ENCODE results near the gene TMC1.

Gene TMC1

DNA sequence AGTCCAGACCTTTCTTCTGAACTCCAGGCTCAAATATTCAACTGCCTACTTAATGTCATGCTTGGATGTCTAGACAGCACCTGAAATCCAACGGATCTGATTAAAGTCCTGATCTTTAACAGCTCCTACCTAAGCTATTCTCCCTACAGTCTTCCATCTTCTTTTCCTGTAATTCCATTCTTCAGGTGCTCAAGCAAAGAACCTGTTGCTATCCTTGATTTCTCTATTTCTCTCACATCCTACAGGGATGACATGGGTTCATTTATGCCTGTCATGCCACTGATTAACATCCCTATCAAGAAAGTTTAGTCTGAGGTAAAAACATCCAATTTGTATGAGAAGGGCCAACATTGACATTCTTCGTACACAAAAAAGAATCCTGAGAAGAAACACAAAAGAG is 163.2 kb downstream of the TMC1 start:
- H3K4me3 ChIP-seq (ENCODE audit: low read depth, low read length) = no peak overlapping the region
- TF ChIP-seq, protein P1, sequence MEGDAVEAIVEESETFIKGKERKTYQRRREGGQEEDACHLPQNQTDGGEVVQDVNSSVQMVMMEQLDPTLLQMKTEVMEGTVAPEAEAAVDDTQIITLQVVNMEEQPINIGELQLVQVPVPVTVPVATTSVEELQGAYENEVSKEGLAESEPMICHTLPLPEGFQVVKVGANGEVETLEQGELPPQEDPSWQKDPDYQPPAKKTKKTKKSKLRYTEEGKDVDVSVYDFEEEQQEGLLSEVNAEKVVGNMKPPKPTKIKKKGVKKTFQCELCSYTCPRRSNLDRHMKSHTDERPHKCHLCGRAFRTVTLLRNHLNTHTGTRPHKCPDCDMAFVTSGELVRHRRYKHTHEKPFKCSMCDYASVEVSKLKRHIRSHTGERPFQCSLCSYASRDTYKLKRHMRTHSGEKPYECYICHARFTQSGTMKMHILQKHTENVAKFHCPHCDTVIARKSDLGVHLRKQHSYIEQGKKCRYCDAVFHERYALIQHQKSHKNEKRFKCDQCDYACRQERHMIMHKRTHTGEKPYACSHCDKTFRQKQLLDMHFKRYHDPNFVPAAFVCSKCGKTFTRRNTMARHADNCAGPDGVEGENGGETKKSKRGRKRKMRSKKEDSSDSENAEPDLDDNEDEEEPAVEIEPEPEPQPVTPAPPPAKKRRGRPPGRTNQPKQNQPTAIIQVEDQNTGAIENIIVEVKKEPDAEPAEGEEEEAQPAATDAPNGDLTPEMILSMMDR (IDR thresholded peaks at IDR 0.05; ENCODE audit: low read depth, low read length, missing control alignments) = no peak
- DNase-seq (ENCODE audit: low read depth) = no peak
- in situ Hi-C loops (cut with HindIII; ENCODE audit: low sequenced_read_pairs) = no loop called here

DNA sequence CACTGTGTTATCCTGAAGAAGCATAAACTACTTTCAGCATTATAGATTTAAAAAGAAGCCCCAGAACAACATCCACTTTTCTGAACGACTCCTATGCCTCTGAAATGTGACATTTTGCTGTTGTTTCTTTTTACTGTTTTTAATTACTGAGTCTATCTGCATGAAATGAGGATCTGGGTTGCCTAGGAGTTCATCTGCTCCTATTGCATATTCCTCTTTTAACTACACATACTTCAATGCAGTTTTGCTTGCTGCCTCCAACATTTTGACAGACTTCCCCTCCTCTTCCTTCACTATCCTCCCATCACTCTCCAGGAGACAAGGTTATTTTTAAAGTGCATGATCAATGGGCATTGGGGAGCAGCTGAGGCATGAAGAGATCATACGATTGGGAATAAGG is 164.5 kb downstream of the TMC1 start:
- TF ChIP-seq, protein P1 (IDR thresholded peaks at IDR 0.05; ENCODE audit: low read depth, low read length, missing control alignments) = no peak
- no peak for DNase-seq (ENCODE audit: low read depth)
- in situ Hi-C loops (cut with HindIII; ENCODE audit: low sequenced_read_pairs) = no loop called here

GRCh38 chr9:72687331-72687730 is 165.9 kb downstream of the TMC1 start:
- in situ Hi-C loops (cut with HindIII; ENCODE audit: low sequenced_read_pairs) = no loop called here

More for the DNA sequence above, 164.5 kb downstream of the TMC1 start:
- no peak overlapping the region for H3K4me3 ChIP-seq (ENCODE audit: low read depth, low read length)

DNA sequence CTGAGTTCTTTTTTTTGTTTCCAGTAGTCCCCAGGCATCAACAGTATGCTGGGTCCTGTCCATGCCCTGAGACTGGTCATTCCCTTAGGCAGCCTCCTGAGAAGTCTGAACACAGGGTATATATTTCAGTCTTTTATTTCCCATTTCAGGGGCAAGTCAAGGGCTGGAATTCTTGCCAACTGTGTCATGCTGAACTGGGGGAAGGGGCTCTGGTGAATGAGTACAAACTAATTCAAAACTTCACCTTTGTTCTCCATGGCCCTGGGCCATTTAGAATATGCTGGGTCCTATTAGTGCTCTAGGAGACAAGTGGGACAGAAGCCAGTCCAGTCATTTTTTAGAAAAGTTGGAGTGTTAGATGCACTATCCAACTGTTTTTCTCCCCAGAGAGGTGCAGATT is 170.3 kb downstream of the TMC1 start:
- no peak for DNase-seq (ENCODE audit: low read depth)
- TF ChIP-seq, protein P1 (IDR thresholded peaks at IDR 0.05; ENCODE audit: low read depth, low read length, missing control alignments) = no peak
- no peak overlapping the region for H3K4me3 ChIP-seq (ENCODE audit: low read depth, low read length)
- in situ Hi-C loops (cut with HindIII; ENCODE audit: low sequenced_read_pairs) = no loop called here

More at GRCh38 chr9:72687331-72687730, 165.9 kb downstream of the TMC1 start:
- TF ChIP-seq, protein P1 (IDR thresholded peaks at IDR 0.05; ENCODE audit: low read depth, low read length, missing control alignments) = no peak
- no peak overlapping the region for H3K4me3 ChIP-seq (ENCODE audit: low read depth, low read length)
- no peak for DNase-seq (ENCODE audit: low read depth)

DNA sequence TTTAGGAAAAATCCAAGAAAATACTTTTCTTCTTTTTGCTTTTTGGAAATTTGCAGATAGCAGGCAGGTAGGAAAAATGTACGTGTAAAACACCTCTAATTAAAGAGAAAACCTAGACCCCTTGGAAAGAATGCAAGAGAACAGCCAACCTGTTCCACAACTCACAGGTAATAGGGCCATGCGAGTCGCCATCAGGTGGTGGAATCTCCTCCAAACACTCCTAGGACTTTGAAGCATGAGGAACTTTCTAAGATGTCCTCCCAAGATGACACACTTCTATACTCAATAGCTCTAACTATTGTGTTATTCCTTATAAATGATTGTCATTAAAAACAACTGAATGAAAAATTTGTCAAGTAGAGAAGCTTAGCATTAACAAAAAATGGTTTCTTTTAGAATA is 174.0 kb downstream of the TMC1 start:
- TF ChIP-seq, protein P1 (IDR thresholded peaks at IDR 0.05; ENCODE audit: low read depth, low read length, missing control alignments) = no peak
- DNase-seq (ENCODE audit: low read depth) = no peak
- in situ Hi-C loops (cut with HindIII; ENCODE audit: low sequenced_read_pairs) = no loop called here
- no peak overlapping the region for H3K4me3 ChIP-seq (ENCODE audit: low read depth, low read length)

- TF ChIP-seq, protein P1 (IDR thresholded peaks at IDR 0.05; ENCODE audit: low read depth, low read length, missing control alignments) = no peak
- in situ Hi-C loops (cut with HindIII; ENCODE audit: low sequenced_read_pairs) = no loop called here
- DNase-seq (ENCODE audit: low read depth) = no peak
- H3K4me3 ChIP-seq (ENCODE audit: low read depth, low read length) = no peak overlapping the region
Observed at GRCh38 chr9:72696511-72696910, 175.1 kb downstream of the TMC1 start.

GRCh38 chr9:72701510-72701909 is 180.1 kb downstream of the TMC1 start:
- DNase-seq (ENCODE audit: low read depth) = no peak
- in situ Hi-C loops (cut with HindIII; ENCODE audit: low sequenced_read_pairs) = no loop called here
- TF ChIP-seq, protein P1 (IDR thresholded peaks at IDR 0.05; ENCODE audit: low read depth, low read length, missing control alignments) = no peak
- H3K4me3 ChIP-seq (ENCODE audit: low read depth, low read length) = no peak overlapping the region
